Activated CD8-positive, alpha-beta memory T cell treated with anti-CD3 and anti-CD28 coated beads, Interleukin-2, amount 50 U/mL, for 4 hours (primary cell): ENCODE measurements around the gene PITPNB.

Experiments
- DNase-seq: peaks from one replicate; pipeline ENCODE4 v3.0.0-alpha.2; 2020

Gene PITPNB

GRCh38 chr22:27878541-27878940 lies 40.5 kb downstream of the PITPNB start:
- DNase-seq, result no peak

GRCh38 chr22:27877501-27877900 lies 41.6 kb downstream of the PITPNB start:
- DNase-seq, result no peak

- DNase-seq, result no peak
These were observed 42.4 kb downstream of the PITPNB start for GRCh38 chr22:27876684-27877083.

- DNase-seq, result peak; percentile 25
These were observed 43.1 kb downstream of the PITPNB start for GRCh38 chr22:27875951-27876350.

GRCh38 chr22:27874764-27875163 lies 44.3 kb downstream of the PITPNB start:
- DNase-seq, result no peak

GRCh38 chr22:27874185-27874584 lies 44.9 kb downstream of the PITPNB start:
- no peak for DNase-seq

- DNase-seq, result no peak
These were observed 45.6 kb downstream of the PITPNB start for GRCh38 chr22:27873472-27873871.

GRCh38 chr22:27872488-27872887 lies 46.6 kb downstream of the PITPNB start:
- DNase-seq, result no peak

GRCh38 chr22:27871306-27872014 lies 47.6 kb downstream of the PITPNB start:
- no peak for DNase-seq

GRCh38 chr22:27870234-27871191 lies 48.5 kb downstream of the PITPNB start:
- no peak for DNase-seq

- DNase-seq, result no peak
These were observed 50.2 kb downstream of the PITPNB start for GRCh38 chr22:27868732-27869282.

GRCh38 chr22:27867953-27868731 lies 50.9 kb downstream of the PITPNB start:
- no peak for DNase-seq

GRCh38 chr22:27867085-27867952 lies 51.7 kb downstream of the PITPNB start:
- DNase-seq, result no peak

- no peak for DNase-seq
These were observed 52.6 kb downstream of the PITPNB start for GRCh38 chr22:27866135-27867084.

GRCh38 chr22:27865496-27865895 lies 53.6 kb downstream of the PITPNB start:
- no peak for DNase-seq

GRCh38 chr22:27863556-27863955 lies 55.5 kb downstream of the PITPNB start:
- no peak for DNase-seq

GRCh38 chr22:27863001-27863400 lies 56.1 kb downstream of the PITPNB start:
- DNase-seq, result no peak

- no peak for DNase-seq
These were observed 59.7 kb downstream of the PITPNB start for GRCh38 chr22:27859336-27859735.

- no peak for DNase-seq
These were observed 60.4 kb downstream of the PITPNB start for GRCh38 chr22:27858626-27859025.

GRCh38 chr22:27857443-27857842 lies 61.6 kb downstream of the PITPNB start:
- no peak for DNase-seq

GRCh38 chr22:27856386-27856785 lies 62.7 kb downstream of the PITPNB start:
- DNase-seq, result no peak
